Fibroblast of skin of right biceps (primary cell): ENCODE measurements around the gene LMO7.
"Not testable (repeated sequence)": the region's sequence is repeated elsewhere in the genome, so short reads cannot be mapped to it uniquely, and the experiment has no call there.

Experiments
- DNase-seq: peaks from one replicate; pipeline ENCODE4 v3.0.0-alpha.2; 2013

The LMO7 gene

GRCh38 chr13:75780103-75780502 lies 144.0 kb downstream of the LMO7 start:
- DNase-seq, result not testable (repeated sequence)

- DNase-seq, result no peak
Measured at GRCh38 chr13:75782985-75783384, 146.9 kb downstream of the LMO7 start.

- DNase-seq, result no peak
Measured at GRCh38 chr13:75784003-75784402, 147.9 kb downstream of the LMO7 start.

DNA sequence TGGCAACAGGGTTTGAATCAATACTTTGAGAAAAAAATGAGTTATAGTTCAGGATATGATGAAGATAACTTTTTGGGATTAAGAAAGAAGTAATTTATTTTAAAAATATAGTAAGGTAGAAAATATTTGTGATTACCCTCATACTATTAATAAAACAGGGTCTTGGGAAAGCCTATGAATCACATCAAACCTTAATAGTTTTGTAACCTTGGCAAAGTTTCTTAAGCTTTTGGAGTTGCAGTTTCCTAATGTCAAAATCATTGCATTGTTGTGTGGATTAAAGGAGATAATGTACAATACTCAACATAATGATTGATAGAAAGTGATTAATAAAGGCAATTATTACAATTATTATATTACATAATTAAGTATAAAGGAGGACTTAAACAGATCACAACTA lies 149.0 kb downstream of the LMO7 start:
- DNase-seq, result peak; percentile 38

GRCh38 chr13:75787249-75787928 lies 151.3 kb downstream of the LMO7 start:
- DNase-seq, result peak; percentile 76

DNA sequence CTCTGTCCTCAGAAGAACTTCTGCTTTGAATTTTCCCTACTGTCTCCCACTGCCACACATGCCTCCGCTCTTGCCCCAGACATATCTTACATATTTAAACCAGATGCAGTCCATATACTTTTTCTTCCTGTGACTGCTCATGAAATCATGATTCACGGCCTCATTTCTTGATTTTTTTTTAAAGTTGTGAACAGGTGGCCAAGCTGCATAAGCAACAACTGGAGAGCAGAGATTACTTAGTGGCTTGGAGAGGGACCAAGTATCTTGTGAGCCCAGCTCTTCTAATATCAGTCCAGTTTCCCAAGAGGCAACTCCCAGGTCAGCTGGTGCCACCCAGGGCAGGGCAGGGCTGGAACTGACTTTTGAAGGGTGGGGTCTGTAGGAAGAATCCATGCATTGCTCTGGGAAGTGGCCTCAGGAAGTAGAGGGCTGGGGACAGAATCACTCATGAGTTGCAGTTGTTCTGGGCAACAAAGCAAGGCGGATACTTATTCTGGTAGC lies 152.4 kb downstream of the LMO7 start:
- DNase-seq, result peak; percentile 84

- no peak for DNase-seq
Measured at GRCh38 chr13:75789451-75790197, 153.5 kb downstream of the LMO7 start.

- no peak for DNase-seq
Measured at GRCh38 chr13:75790198-75790970, 154.3 kb downstream of the LMO7 start.

DNA sequence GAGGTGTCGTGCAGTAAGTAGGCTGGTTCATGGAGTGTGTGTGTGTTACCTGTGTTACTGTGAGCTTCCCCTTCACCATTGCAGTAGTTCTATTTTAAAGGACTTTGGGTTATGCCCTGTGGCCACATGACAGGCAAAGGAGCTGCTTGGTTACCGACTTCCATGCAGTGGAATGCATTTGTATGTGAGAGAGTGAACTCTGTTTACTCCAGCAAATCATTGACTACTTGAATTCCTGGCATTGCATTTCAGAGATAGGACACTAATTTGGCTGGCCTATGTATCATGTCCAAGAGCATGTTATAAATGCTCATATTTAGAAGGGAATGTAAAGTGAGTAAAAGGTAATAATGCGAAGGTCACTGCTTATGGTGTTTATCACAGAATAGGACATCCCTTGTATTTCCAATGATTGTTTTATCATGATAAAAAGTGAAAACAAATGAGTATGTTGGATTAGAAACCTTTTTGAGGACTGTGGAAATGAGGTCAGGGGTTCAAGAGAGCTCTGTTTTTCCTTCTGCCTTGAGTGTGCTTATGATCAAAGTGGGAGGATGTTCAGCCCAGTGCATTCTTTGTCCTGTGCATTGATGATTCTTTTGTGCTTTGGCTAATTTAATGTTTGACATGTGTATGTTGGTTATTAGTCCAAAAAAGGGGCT lies 156.5 kb downstream of the LMO7 start:
- no peak for DNase-seq

DNA sequence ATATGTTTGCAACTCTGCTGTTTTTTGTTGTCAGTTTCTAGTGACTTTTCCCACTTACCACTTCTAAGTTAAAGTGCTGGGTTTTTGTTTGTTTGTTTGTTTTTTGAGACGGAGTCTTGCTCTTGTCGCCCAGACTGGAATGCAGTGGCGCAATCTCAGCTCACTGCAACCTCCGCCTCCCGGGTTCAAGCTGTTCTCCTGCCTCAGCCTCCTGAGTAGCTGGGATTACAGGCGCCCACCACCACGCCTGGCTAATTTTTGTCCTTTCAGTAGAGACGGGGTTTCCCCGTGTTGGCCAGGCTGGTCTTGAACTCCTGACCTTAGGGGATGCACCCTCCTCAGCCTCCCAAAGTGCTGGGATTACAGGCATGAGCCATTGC lies 157.0 kb downstream of the LMO7 start:
- not testable (repeated sequence) for DNase-seq

DNA sequence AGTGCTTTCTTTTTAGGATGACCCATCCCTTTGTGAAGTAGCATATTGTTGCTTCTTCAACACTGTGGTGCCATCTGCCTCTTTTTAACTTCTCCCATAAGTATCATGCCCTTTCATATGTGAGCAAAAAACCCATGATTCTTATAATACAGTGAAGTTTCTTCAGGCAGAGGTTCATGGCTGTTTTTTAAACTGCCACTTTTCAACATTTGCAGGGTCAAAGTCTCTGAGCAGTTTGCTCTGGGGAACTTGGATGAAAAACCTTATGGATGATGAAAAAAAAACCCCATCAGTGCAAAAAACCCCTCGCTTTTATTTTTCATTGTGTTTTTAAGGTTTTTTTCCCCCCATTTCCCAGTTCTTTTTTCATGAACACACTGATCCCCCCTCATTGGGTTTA lies 158.5 kb downstream of the LMO7 start:
- DNase-seq, result no peak

GRCh38 chr13:75795274-75795673 lies 159.1 kb downstream of the LMO7 start:
- DNase-seq, result no peak

GRCh38 chr13:75796825-75797224 lies 160.7 kb downstream of the LMO7 start:
- no peak for DNase-seq

DNA sequence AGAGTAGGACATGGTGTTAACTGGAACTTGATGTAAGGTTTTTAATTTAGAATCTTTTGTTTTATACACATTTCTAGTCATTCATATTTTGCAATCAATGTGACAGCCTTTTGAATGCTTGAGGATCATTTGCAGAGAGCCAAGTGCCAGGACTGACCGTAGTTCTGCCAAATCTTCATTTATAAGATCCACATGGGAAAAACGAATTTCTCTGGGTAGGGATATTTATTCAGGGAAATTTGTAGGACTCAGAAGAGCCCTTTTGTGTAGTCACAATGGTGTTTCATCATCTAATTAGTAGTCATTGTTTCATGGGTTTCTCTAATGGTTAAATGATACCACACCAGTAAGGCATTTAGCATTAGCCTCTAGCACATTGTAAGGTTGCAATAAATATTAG lies 161.1 kb downstream of the LMO7 start:
- no peak for DNase-seq

- DNase-seq, result no peak
Measured at GRCh38 chr13:75797719-75798118, 161.6 kb downstream of the LMO7 start.

- DNase-seq, result peak; percentile 65
Measured at GRCh38 chr13:75798353-75799255, 162.5 kb downstream of the LMO7 start.

DNA sequence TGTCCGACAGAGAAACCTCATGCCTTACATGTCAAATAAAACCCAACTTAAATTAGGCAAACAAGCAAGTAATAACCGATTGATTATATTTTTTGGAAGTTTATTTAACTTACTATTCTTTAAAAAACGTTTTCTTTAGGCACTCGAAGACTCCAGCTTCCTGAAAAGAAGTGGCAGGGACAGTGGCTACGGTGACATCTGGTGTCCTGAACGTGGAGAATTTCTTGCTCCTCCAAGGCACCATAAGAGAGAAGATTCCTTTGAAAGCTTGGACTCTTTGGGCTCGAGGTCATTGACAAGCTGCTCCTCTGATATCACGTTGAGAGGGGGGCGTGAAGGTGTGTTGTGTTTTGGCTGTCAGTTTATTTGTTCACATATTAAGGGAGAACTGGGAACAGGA lies 164.4 kb downstream of the LMO7 start:
- DNase-seq, result no peak

- DNase-seq, result no peak
Measured at GRCh38 chr13:75801388-75801945, 165.3 kb downstream of the LMO7 start.

DNA sequence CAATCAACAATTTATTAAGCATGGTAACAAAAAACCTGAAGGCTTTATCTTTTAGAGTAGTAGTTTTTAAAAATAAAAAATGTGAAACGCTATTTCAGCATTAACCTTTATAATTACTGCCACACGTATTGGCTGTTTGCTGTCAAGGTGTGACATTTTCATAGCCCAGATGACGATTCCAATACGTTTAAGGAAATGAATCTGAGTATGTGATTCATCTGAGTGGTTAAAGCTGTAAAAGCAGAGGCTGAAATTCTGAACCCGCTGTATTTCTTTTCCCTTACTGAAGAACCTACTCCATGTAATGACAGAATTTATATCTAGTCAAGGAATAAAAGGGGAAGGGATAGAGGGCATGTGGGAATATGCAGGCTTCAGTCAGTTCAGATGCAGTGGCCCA lies 166.0 kb downstream of the LMO7 start:
- peak; percentile 19 for DNase-seq

GRCh38 chr13:75803164-75803611 lies 167.1 kb downstream of the LMO7 start:
- no peak for DNase-seq

GRCh38 chr13:75804054-75804453 lies 167.9 kb downstream of the LMO7 start:
- no peak for DNase-seq

- DNase-seq, result peak; percentile 26
Measured at GRCh38 chr13:75804605-75805004, 168.5 kb downstream of the LMO7 start.
